Endothelial cell of umbilical vein (primary cell): ENCODE results near the gene BORCS5. TPM values are rescaled to one million over a fixed set of nuclear protein-coding genes. Genes with fewer than 3 reads are reported as not detected.

ENCODE experiments used
- BruUV-seq: library from RNA; stranded (reverse); fragments of 400-500 nt; replicated peaks from 2 replicates; lab custom pipeline; 2021; lab: Mats Ljungman, UMichigan
- CTCF ChIA-PET: fragments of 300-600, 350-600 bp; sonication (Branson Sonifier 250); formaldehyde crosslinking; loops from one replicate; lab custom pipeline; 2021; ENCODE audit warnings: antibody characterized with exemption, inconsistent platforms; lab: Charles Lee
- POLR2A ChIA-PET: fragments of 300-600, 350-600 bp; sonication (Branson Sonifier 250); formaldehyde crosslinking; loops from one replicate; lab custom pipeline; 2021; ENCODE audit warnings: antibody characterized with exemption, inconsistent platforms; lab: Charles Lee
- DNase-seq: peaks from one replicate; pipeline ENCODE4 v3.0.0-alpha.2; 2011; ENCODE audit warnings: low read depth, low spot score
- FAIRE-seq: peaks from 2 replicates; lab custom pipeline; 2011; peaks lifted over from hg19 to GRCh38; lab: Jason Lieb, UNC
- H2AFZ ChIP-seq: 2 replicates; pipeline ENCODE4 v1.6.0; 2012; ENCODE audit warnings: low read depth, low read length, control low read depth, inconsistent platforms
- H3K27ac ChIP-seq: 2 replicates; pipeline ENCODE4 v1.5.1; 2011; ENCODE audit warnings: low read depth, mild to moderate bottlenecking, control low read depth, low read length, moderate library complexity; ENCODE audit not compliant: insufficient read depth
- H3K27me3 ChIP-seq, 2 experiments: 2 replicates each; pipeline versions ENCODE4 v1.6.0 to v1.6.1; 2011; ENCODE audit warnings: low read length in 2 of 2, mixed read lengths in 1 of 2; ENCODE audit not compliant: control insufficient read depth in 2 of 2, insufficient read depth in 2 of 2
- H3K36me3 ChIP-seq, 2 experiments: 2 replicates in 1 of 2; 3 replicates in 1 of 2; pipeline ENCODE4 v1.5.1; 2011; ENCODE audit warnings: low read length in 2 of 2, mild to moderate bottlenecking in 1 of 2, moderate library complexity in 1 of 2; ENCODE audit not compliant: control insufficient read depth in 2 of 2, insufficient read depth in 2 of 2; ENCODE audit errors: extremely low read depth in 1 of 2
- H3K4me1 ChIP-seq: 3 replicates; pipeline ENCODE4 v1.5.1; 2011; ENCODE audit warnings: mild to moderate bottlenecking, low read length; ENCODE audit not compliant: control insufficient read depth, insufficient read depth; ENCODE audit errors: extremely low read depth
- H3K4me2 ChIP-seq: 2 replicates; pipeline ENCODE4 v1.6.1; 2011; ENCODE audit warnings: low read length, control low read depth, mixed read lengths; ENCODE audit not compliant: insufficient read depth
- H3K4me3 ChIP-seq, 3 experiments: fragments of 200-600 bp in 1 of 3; sonication (generic), shearing (Covaris generic) in 1 of 3; replicated peaks in 1 of 3; 2 replicates each; pipeline ENCODE4 v1.5.1; 2011 to 2016; ENCODE audit warnings: control low read depth in 3 of 3, low read length in 3 of 3, mild to moderate bottlenecking in 2 of 3, inconsistent platforms in 1 of 3, low read depth in 1 of 3, moderate library complexity in 1 of 3; ENCODE audit not compliant: insufficient read depth in 1 of 3
- H3K79me2 ChIP-seq: 2 replicates; pipeline ENCODE4 v1.6.0; 2012; ENCODE audit warnings: low read length, inconsistent platforms; ENCODE audit not compliant: control insufficient read depth, insufficient read depth
- H3K9ac ChIP-seq: replicated peaks from 2 replicates; pipeline ENCODE3; 2011; ENCODE audit warnings: low read length, control low read depth; ENCODE audit not compliant: insufficient read depth; ENCODE audit errors: extremely low read depth
- H3K9me1 ChIP-seq: replicated peaks from 3 replicates; pipeline ENCODE4 v1.6.0; 2011; ENCODE audit warnings: mild to moderate bottlenecking, low read length; ENCODE audit not compliant: control insufficient read depth, insufficient read depth; ENCODE audit errors: extremely low read depth
- H3K9me3 ChIP-seq: replicated peaks from 2 replicates; pipeline ENCODE4 v1.5.1; 2012; ENCODE audit warnings: low read length, inconsistent platforms; ENCODE audit not compliant: control insufficient read depth, insufficient read depth
- H4K20me1 ChIP-seq: replicated peaks from 2 replicates; pipeline ENCODE3; 2011; ENCODE audit warnings: mild to moderate bottlenecking, low read length; ENCODE audit not compliant: control insufficient read depth, insufficient read depth; ENCODE audit errors: extremely low read depth
- CTCF ChIP-seq, 2 donors: IDR thresholded peaks; 1 replicate in 1 of 2; 2 replicates in 1 of 2; pipeline ENCODE4 v1.5.1; 2011; ENCODE audit warnings: low read length in 2 of 2, mild to moderate bottlenecking in 2 of 2, moderate library complexity in 2 of 2, control low read depth in 1 of 2, inconsistent platforms in 1 of 2, low read depth in 1 of 2; ENCODE audit not compliant: insufficient read depth in 1 of 2; ENCODE audit errors: extremely low read depth in 1 of 2
- EZH2 ChIP-seq: IDR thresholded peaks from 2 replicates; pipeline ENCODE4 v1.6.1; 2012; ENCODE audit warnings: borderline replicate concordance, low read depth, mild to moderate bottlenecking, moderate library complexity, low read length, inconsistent platforms; ENCODE audit not compliant: severe bottlenecking
- FOS ChIP-seq: IDR thresholded peaks from 2 replicates; pipeline ENCODE4 v1.6.1; 2011; ENCODE audit warnings: mild to moderate bottlenecking, low read length, moderate library complexity, borderline replicate concordance; ENCODE audit not compliant: insufficient read depth
- GATA2 ChIP-seq: IDR thresholded peaks from 2 replicates; pipeline ENCODE4 v1.7.0; 2011; ENCODE audit warnings: low read depth, mild to moderate bottlenecking, moderate library complexity, mixed read lengths, low read length; ENCODE audit not compliant: insufficient read length, insufficient read depth
- JUN ChIP-seq: IDR thresholded peaks from 2 replicates; pipeline ENCODE4 v1.6.1; 2011; ENCODE audit warnings: borderline replicate concordance, low read depth; ENCODE audit not compliant: insufficient read length, insufficient read depth
- MAX ChIP-seq: IDR thresholded peaks from 2 replicates; pipeline ENCODE4 v1.6.1; 2011; ENCODE audit not compliant: insufficient read depth, insufficient read length
- MYC ChIP-seq: IDR thresholded peaks from one replicate; pipeline ENCODE4 v1.6.1; 2011; ENCODE audit warnings: mild to moderate bottlenecking, low read depth, low read length
- POLR2A ChIP-seq: IDR thresholded peaks from 2 replicates; pipeline ENCODE4 v1.6.1; 2012; ENCODE audit warnings: low read depth, mild to moderate bottlenecking, control low read depth, low read length
- POLR2AphosphoS5 ChIP-seq: IDR thresholded peaks from 2 replicates; pipeline ENCODE4 v1.6.1; 2012; ENCODE audit warnings: low read depth, mild to moderate bottlenecking, control low read depth, low read length, moderate library complexity; ENCODE audit not compliant: insufficient read depth
- dilution Hi-C: fragments of 300-500 bp; cut with MboI; formaldehyde crosslinking; loops from one replicate; pipeline ENCODE4 v1.15.0; 2019; ENCODE audit warnings: low sequenced_read_pairs; ENCODE audit not compliant: extremely low pct_ligation_motif_present
- intact Hi-C: fragments of 100-400 bp; cut with micrococcal nuclease; formaldehyde crosslinking; loops from one replicate; pipeline ENCODE4 v1.10.0; 2022
- polyA plus RNA-seq, 4 experiments: library from polyadenylated mRNA; depleted of rRNA in 3 of 4; stranded (reverse) in 3 of 4; unstranded in 1 of 4; fragments of >200 nt; gene quantifications; 2 replicates each; pipeline versions ENCODE4 v1.2.1 to v1.2.3, GENCODE V29; 2011 to 2012; ENCODE audit warnings: missing spikeins in 1 of 4
- total RNA-seq: library from RNA; stranded (reverse); gene quantifications from 2 replicates; pipeline ENCODE4 v1.2.3, GENCODE V29; 2021

The BORCS5 gene
- total and polyA plus RNA-seq, 2 donors (not counting 3 experiments of a cell fraction or from before 2014, with no cell fraction given) = 8.3 to 10.5 TPM

GRCh38 chr12:12353807-12354206 lies 3.1 kb upstream of the BORCS5 start:
- H3K27ac ChIP-seq = no peak overlapping the region
- peaks cover 2% of the 10 kb centered on the region for H3K79me2 ChIP-seq
- ChIA-PET POLR2A (no interaction called here), CTCF (no interaction called here)
- FAIRE-seq (no peak), DNase-seq (no peak)
- no peak overlapping the region for H2AFZ ChIP-seq
- no peaks in the 10 kb centered on the region for H3K9me3 ChIP-seq
- H3K9ac ChIP-seq = no peak overlapping the region
- dilution Hi-C loops (no loop called here), intact Hi-C loops (no loop called here)
- H3K4me3 ChIP-seq = no peak overlapping the region
- H3K4me2 ChIP-seq = no peak overlapping the region
- H3K9me1 ChIP-seq = no peaks in the 10 kb centered on the region
- H3K4me1 ChIP-seq = peaks cover 17% of the 10 kb centered on the region
- BruUV-seq = no TSS peak
- H4K20me1 ChIP-seq = no peaks in the 10 kb centered on the region
- no peaks in the 10 kb centered on the region for H3K27me3 ChIP-seq
- no peak for TF ChIP-seq MYC
- TF ChIP-seq POLR2AphosphoS5 = no peak
- TF ChIP-seq EZH2 = no peak
- TF ChIP-seq CTCF (IDR thresholded peaks at IDR 0.05; ENCODE audit: extremely low read depth in 1 of 2, insufficient read depth in 1 of 2, low read depth in 1 of 2, low read length in 2 of 2) = no peak
- TF ChIP-seq MAX = no peak
- TF ChIP-seq FOS = no peak
- TF ChIP-seq JUN = no peak
- no peak for TF ChIP-seq POLR2A
- TF ChIP-seq GATA2 = no peak
- H3K36me3 ChIP-seq = no peaks in the 10 kb centered on the region
